HepG2 (cell line): ENCODE data around the gene GLYR1. TPM values are rescaled to one million over a fixed set of nuclear protein-coding genes. Genes with fewer than 3 reads are reported as not detected.

Experiments used
- ARNT2 ChIP-seq: sonication (generic); formaldehyde crosslinking; IDR thresholded peaks from 2 replicates; pipeline ENCODE4 v1.8.0; 2022; ENCODE audit warnings: mild to moderate bottlenecking, low read depth, missing genetic modification reagents, moderate library complexity
- ATF4 ChIP-seq, 2 experiments: fragments of 450-650 bp in 1 of 2; sonication (generic) in 1 of 2; formaldehyde crosslinking; IDR thresholded peaks; 2 replicates each; pipeline versions ENCODE4 v1.5.0 to v1.8.0; 2020 to 2022; ENCODE audit warnings: mild to moderate bottlenecking in 1 of 2, missing genetic modification reagents in 1 of 2
- ATF7-NPFF ChIP-seq: sonication (generic); formaldehyde crosslinking; IDR thresholded peaks from 2 replicates; pipeline ENCODE4 v1.8.1; 2023; ENCODE audit warnings: mild to moderate bottlenecking, low read depth, missing genetic modification reagents, moderate library complexity
- BRD4 ChIP-seq: sonication (generic); formaldehyde crosslinking; IDR thresholded peaks from 2 replicates; pipeline ENCODE4 v1.4.0; 2020; ENCODE audit warnings: missing genetic modification reagents
- CHD2 ChIP-seq: IDR thresholded peaks from 2 replicates; pipeline ENCODE4 v1.6.1; 2011; ENCODE audit warnings: low read depth, low read length, improper control_type of control experiment
- ERF ChIP-seq: IDR thresholded peaks from 2 replicates; pipeline ENCODE4 v1.6.1; 2018; ENCODE audit warnings: missing biosample characterization, missing genetic modification reagents
- KAT8 ChIP-seq: IDR thresholded peaks from 2 replicates; pipeline ENCODE4 v1.6.1; 2016; ENCODE audit warnings: missing genetic modification reagents, missing compliant biosample characterization
- MZF1 ChIP-seq: sonication (generic); formaldehyde crosslinking; IDR thresholded peaks from 2 replicates; pipeline ENCODE4 v1.8.1; 2023; ENCODE audit warnings: mild to moderate bottlenecking, missing genetic modification reagents, borderline replicate concordance
- PAX8 ChIP-seq: sonication (generic); formaldehyde crosslinking; IDR thresholded peaks from 2 replicates; pipeline ENCODE4 v1.8.0; 2022; ENCODE audit warnings: mild to moderate bottlenecking, missing genetic modification reagents, borderline replicate concordance
- ZBTB25 ChIP-seq: IDR thresholded peaks from 2 replicates; pipeline ENCODE4 v1.6.1; 2018; ENCODE audit warnings: missing genetic modification reagents
- ZFP62 ChIP-seq: sonication (generic); formaldehyde crosslinking; IDR thresholded peaks from 2 replicates; pipeline ENCODE4 v1.4.0; 2020; ENCODE audit warnings: missing genetic modification reagents
- ZNF280B ChIP-seq: sonication (generic); formaldehyde crosslinking; IDR thresholded peaks from 2 replicates; pipeline ENCODE4 v1.5.0; 2020; ENCODE audit warnings: missing genetic modification reagents, mild to moderate bottlenecking, borderline replicate concordance
- ZNF318 ChIP-seq: sonication (generic); formaldehyde crosslinking; IDR thresholded peaks from 2 replicates; pipeline ENCODE4 v1.4.0; 2020; ENCODE audit warnings: mild to moderate bottlenecking, missing genetic modification reagents
- ZNF446 ChIP-seq: sonication (generic); formaldehyde crosslinking; IDR thresholded peaks from 2 replicates; pipeline ENCODE4 v1.5.0; 2020; ENCODE audit warnings: mild to moderate bottlenecking, missing genetic modification reagents
- polyA plus RNA-seq, 8 experiments: library from polyadenylated mRNA; depleted of rRNA in 3 of 8; stranded (reverse) in 7 of 8; unstranded in 1 of 8; fragments of >200 nt; fragmentation: Illumina TruSeq in 4 of 8; extraction: Trizol in 4 of 8; gene quantifications; 2 replicates each; pipeline versions ENCODE4 v1.2.1 to v1.2.3, GENCODE V29; 2011 to 2016; ENCODE audit warnings: low read depth in 4 of 8, missing spikeins in 1 of 8, mixed read lengths in 1 of 8; ENCODE audit not compliant: insufficient read depth in 1 of 8
- total RNA-seq, 5 experiments: library from RNA; depleted of rRNA; stranded (reverse); fragments of >200 nt; fragmentation: Illumina TruSeq; extraction: Trizol; gene quantifications; 2 replicates each; pipeline ENCODE4 v1.2.3, GENCODE V29; 2016; ENCODE audit warnings: low read depth in 1 of 5

Gene GLYR1
- total and polyA plus RNA-seq, 2 of the 13 experiments (the other 11 are each of a cell fraction or from before 2014, with no cell fraction given): 28.3 to 48.7 TPM

- TF ChIP-seq ZNF318 (CRISPR knock-in tag): no peak
- TF ChIP-seq ZNF280B (CRISPR knock-in tag): peak; percentile 80; the same call in 1 of the 2 replicates
- TF ChIP-seq ERF (CRISPR knock-in tag): peak; percentile 91
- no peak for TF ChIP-seq ZFP62
- no peak; the same call in 1 of the 2 replicates for TF ChIP-seq CHD2
- TF ChIP-seq PAX8 (CRISPR knock-in tag): no peak
- TF ChIP-seq ARNT2 (CRISPR knock-in tag): no peak
- TF ChIP-seq ZNF446: 0 out of 2 replicates have a peak, but pooled peaks have one; percentile 75
- TF ChIP-seq KAT8 (CRISPR knock-in tag): peak; percentile 84
- no peak for TF ChIP-seq MZF1 (CRISPR knock-in tag)
- 0 out of 2 replicates have a peak, but pooled peaks have one; percentile 44 for TF ChIP-seq BRD4 (CRISPR knock-in tag)
- TF ChIP-seq ATF4 (CRISPR knock-in tag; IDR thresholded peaks at IDR 0.05): no peak
- TF ChIP-seq ATF7-NPFF: peak; percentile 85
- peak; percentile 44 for TF ChIP-seq ZBTB25 (CRISPR knock-in tag)
Observed at GRCh38 chr16:4766875-4767628, 80.0 kb downstream of the GLYR1 start, which contains the start of gene ZNF500 (continued).
